GM18508 (cell line): ENCODE measurements around the gene MAP2.
"Not testable (repeated sequence)": the region's sequence is repeated elsewhere in the genome, so short reads cannot be mapped to it uniquely, and the experiment has no call there.

ENCODE experiments used
- ATAC-seq: cut with Tn5 transposase; IDR thresholded peaks from one replicate; pipeline ENCODE4 v1.9.1; 2021; ENCODE audit warnings: moderate number of reproducible peaks; ENCODE audit not compliant: insufficient read depth, unreplicated experiment

MAP2 gene

DNA sequence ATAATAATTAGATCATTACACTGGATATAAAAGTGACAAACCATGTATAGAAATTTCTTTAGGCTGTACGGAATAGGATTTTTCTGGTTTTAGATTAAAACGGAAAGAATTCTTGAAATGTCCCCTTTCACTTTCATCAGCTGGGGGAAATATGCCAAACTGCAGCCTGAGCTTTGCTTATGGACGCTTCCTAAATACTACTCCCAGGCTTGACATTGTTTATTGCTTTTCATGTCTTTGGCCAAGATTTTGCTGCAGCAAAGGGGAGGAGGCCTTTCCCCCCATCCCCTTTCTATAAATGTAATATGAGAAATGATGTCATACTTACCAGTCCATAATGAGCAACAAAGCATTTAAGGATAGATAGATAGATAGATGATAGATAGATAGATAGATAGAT, 158.4 kb downstream of the MAP2 start:
- no peak for ATAC-seq

DNA sequence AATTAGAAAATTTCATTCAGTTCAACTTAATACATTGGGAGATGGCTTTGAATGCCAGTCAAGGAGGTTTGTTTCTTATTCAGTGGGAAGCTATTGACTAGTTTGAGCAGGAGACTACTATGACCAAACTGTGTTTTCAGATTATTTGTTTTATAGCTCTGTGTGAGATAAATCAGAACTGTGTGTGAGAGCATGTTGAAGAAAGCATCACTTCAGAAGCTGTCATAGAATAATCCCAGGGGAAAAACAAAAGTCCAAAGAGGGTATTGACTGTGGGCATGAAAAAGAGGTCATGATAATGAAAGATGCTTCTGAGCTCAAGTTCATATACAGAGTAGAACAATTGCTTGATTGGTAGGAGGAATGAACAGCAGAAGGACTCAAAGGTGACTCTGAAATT, 160.6 kb downstream of the MAP2 start:
- no peak for ATAC-seq

DNA sequence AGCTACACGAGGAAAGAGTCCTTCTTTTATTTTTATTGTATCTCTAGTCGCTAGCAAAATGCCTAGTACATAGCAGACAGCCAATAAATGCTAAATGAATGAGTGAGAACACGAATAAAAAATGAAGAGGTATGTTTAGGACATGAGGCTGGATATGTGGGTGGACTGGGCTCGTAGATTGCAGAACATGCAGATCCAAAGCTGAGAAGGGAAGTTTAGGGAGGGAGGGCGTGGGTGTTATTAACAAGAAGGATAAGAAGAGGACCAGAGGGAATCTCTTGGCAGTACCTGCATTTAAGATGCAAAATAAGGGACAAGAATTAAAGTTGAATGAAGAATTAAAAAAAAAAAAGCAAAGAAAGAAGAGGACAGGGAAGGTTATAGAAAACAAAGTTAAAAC, 161.1 kb downstream of the MAP2 start:
- no peak for ATAC-seq

DNA sequence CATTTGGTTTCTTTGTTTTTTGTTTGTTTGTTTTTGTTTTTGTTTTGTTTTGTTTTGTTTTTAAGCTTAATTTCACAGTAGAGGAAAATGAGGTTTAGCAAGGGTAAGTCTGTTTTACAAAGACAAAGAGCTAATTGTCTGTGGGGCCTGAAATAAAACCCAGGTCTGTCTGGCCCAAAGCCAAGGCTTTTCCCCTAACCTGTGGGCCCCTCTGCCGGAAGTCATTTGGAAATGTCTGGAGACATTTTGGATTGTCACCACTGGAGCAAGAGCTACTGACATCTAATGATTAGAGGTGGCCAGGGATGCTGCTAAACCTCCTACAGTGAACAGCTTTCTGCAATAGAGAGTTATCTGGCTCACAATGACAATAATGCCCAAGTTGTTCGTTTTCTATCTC, 167.2 kb downstream of the MAP2 start:
- ATAC-seq: no peak

DNA sequence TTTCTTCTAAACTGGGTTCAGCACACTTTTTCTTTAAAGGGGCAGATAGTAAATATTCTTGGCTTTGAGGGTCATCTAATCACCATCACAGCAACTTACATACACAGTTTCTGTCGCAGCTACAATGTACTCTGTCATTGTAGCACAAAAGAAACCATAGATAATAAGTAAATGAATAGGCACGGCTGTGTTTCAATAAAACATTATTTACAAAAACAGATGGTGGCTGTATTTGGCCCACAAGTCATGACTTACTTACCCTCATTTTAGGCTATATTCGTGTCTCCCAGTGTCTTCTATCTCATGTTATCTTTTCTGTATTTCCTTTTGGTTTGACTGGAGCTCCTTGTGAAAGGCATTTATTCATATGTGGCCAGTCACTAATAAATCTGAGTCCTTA, 168.3 kb downstream of the MAP2 start:
- ATAC-seq: no peak

DNA sequence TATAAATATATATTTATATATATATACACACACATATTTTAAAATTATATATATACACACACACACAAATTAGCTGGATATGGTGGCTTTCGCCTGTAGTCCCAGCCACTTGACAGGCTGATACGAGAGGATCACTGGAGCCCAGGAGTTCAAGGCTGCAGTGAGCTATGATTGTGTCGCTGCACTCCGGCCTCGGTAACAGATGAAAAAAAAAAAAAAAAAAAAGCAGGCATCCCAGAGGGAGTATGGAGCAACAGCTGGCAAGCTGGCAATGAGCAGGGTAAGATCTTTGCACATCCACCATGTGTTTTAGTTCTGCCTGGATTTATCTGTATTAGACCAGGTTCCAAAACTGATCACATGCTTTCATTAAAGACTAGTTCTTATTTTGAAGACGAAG, 170.1 kb downstream of the MAP2 start:
- no peak for ATAC-seq

DNA sequence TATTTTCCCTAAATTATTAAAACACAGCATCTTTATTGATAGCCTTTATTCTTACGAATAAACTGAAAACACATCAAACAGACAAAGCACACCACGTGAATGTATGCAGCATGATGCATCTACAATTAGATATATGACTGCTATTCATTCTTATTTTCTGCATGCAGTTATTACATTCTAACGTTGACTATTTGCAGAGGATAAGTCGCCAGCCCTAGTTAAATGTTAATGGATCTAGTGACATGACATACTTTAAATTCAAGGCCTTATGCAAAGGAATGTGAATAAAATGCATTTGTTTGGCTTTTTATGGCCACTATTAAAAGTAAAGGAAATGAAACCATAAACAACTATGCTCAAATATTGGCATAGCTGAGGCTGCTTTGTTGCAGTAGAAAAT, 172.4 kb downstream of the MAP2 start:
- no peak for ATAC-seq

DNA sequence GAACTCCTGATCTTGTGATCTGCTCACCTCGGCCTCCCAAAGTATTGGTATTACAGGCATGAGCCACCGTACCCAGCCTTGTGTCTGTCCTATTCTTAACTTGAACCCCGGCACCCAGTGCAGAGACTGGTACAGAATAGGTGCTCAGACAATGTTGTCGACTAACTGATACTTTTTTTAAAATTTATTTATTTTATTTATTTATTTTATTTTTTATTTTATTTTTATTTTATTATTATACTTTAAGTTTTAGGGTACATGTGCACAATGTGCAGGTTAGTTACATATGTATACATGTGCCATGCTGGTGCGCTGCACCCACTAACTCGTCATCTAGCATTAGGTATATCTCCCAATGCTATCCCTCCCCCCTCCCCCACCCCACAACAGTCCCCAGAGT, 174.4 kb downstream of the MAP2 start:
- not testable (repeated sequence) for ATAC-seq

DNA sequence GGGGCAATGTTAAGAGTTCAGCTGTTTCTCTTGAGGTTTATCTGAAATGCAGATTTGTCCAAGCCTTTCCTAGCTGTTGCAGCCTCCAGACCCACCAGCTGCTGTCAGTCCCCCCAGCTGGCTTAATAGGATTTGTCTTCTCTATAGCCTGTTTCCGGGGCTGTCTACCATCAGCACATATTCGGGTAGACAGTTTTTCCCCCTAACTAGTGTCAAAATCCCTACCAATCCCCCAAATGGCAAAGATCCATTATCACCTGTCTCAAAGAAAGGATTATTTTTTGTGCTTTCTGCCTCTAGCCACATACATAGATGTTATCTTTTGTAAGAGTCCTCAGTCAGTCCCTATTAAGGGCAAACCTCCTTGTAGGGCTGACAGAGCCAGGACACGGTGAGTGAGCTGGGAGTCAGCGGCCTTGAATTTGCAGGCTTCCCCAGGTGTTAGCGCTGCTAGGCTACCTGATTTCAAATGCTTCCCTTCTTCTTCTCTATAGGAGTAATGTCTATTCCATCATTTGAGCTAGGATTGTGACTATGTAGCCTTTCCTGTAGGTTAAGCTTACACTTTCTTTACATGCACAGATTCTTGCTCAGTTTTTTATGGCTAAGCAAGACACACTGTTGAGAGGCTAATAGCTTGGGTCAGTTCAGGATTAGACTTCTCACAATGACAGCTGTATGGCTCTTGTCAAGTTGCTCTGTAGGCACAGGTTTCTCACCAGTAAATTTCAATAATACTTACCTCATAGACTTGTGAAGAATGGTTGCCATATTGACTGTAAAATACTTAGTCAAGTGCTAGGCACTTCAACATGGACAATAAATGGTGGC, 176.7 kb downstream of the MAP2 start:
- no peak for ATAC-seq

DNA sequence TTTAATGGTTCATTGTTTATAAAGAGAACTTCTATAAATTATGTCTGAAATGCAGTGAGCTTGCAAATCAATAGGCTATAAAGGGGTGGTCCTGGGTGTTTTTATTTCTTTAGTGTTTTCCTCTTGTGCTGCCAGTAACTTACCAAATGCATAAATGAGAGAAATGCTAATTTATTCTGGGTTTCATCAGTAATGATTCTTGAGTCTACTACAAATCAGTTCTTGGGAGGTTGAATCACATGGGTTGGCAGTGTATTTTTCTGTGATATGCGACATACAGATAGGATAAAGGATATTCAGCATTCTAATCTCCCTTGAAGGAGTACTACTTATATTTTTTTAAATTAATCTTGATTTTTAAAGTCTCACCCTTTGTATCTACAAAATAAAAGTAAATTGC, 177.7 kb downstream of the MAP2 start:
- ATAC-seq: no peak

DNA sequence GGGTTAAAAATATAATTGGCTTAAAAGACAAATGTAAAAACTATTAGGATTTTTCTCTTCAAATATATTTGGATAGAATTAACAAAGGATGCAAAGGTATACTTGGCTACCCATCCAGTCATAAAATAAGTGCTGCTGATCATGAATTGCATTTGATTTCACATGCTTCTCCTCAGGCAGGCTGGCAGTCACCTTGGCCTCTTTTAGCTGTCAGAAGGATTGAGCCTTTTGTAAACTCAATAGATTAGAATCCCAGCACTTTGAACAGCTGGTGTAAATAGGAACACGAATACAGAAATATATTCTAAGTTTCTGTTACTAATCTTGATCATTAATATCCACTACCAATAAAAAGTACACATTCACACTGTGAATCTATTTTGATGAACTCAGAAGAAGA, 178.4 kb downstream of the MAP2 start:
- no peak for ATAC-seq

DNA sequence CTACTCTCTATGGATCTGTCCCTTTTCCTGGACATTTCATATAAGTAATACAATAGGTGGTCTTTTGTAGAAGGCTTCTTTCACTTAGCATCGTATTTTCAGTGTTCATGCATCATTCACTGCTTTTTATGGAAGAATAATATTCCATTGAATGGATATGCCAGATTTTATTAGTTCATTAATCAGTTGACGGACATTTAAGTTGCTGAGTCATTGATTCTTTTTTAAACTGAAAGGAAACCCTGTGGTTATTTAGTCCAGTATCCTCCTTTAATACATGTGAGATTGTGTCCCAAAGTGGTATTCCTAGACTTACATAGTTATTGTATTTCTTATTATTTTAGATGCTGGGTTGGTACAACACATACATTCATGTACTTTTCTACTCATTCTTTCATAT, 185.7 kb downstream of the MAP2 start:
- no peak for ATAC-seq

DNA sequence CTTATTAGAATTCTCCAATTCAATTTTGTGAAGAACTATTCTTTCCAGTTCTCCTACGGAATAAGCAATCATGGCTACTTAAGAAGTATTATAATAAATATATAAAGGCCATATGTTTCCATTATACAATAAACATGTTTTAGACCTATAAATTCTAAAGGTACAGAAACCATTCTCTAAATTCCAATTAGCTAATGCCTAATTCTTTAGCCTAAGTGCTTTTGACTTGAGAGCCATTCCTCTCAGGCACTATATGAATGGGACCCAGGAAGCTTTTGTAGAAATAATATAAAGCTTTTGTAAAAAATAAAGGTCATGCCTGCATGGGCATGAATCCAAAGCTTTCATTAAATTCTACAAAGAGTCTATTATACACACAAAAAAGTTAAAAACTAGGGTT, 186.8 kb downstream of the MAP2 start:
- ATAC-seq: no peak

DNA sequence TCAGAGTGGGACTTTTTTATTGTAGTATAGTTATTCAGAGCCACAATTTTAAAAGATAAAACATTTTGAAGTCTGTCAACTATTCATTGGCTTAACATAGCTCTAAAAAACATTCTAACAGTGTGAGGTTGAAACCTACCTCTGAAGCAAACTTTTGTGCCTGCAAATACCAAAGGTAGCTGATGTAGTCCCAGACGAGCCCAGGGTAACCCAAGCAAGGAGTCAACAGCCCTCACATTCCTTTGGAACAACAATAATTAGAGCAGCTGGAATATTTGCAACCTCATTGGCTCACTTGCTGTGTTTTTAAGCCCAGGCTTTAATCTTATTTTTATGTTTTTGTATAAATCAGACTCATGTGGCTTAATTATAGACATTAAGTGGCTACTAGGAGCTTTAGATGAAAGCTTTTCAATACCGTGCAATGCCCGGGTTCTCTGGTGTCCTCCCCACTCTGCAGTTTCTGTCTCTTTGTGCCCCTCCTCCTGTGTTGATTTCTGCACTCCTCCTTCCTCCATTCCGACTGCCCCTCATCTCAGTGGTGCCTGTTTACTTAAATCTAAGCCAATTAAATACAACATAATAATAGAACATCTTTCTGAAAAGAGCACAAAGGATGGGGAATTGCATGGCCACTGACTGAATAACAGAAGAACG, 189.9 kb downstream of the MAP2 start:
- ATAC-seq: no peak

DNA sequence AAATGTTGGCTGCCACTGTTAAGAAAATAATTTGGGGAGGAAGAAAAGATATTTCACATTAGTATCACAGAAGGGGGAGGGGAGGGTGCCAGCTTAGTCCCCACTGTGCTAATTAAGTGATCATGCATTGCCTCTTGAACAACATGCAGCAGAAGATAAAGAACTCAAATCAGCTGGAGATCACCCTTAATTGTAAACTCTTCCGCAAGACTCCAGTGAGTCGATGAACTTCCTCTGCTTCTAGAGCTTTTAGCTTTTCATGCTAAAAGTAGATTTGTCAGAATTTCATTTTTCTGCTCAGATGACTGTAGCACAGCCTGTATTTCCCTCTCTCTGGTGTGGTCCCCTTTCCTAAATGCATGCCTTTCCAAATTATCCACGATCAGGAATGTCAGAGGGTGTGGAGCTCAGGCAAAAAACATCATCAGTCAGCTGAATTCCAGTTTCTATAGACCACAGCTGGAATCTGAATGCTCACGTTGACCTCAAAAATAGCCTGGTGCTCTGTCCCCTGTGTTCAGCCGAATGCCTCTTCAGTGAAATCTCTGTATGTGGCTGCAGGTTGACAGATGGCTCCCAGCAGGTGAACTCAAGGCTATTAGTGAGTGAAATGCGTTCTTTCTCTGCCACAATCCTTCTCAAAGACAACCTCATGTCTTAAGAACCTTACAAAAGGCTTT, 191.0 kb downstream of the MAP2 start:
- ATAC-seq: no peak

DNA sequence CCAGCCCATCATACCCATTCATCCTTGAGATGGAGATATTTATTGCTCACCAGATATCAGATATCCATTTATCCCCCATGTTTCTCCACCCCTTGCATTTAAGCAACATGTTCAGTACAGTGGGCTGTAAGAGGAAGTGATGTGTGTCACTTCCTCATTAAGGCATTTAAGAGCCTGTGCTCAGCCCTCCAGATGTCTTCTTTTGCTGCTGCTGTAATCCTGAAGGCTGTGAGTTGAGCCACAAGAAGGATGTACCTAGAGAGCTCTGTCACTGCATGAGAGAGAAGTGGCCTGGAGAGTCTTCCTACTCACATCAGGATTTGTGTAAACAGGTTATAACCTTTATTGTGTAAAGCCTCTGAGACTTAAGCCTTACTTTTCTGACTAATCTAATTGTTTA, 195.9 kb downstream of the MAP2 start:
- no peak for ATAC-seq

DNA sequence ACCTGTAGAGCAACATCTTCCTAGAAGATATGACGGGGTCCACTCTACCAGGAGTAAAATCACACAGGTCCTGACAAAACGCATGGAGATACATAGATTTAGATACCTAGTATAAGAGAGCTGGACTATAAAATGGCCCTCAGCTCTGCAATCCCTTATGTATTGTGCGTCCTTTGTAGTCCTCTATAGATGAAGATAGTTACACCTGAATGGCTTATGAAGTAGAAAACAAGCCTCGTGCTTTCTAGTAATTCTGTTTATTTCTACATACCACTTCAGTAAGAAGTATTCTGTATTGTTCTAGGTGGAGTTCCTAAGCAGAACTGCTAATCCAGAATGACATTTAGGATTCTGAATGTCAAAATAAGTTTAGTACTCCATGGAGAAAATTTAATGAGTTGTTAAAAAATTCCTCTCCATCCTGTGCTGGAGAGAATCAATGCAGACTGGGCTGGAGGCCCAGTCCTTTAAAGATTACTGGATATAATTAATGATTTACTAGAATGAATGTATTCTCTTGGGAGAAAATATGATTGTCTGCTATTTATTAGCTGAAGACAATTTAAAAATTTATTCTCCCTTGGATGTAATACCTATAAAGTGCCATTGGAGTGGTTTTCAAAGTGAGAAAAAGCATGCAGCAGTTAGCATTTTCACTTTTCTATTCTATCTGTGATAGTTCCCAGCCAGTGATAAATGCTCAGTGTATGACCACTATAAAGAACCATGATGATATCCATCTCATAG, 200.5 kb downstream of the MAP2 start:
- ATAC-seq: no peak

DNA sequence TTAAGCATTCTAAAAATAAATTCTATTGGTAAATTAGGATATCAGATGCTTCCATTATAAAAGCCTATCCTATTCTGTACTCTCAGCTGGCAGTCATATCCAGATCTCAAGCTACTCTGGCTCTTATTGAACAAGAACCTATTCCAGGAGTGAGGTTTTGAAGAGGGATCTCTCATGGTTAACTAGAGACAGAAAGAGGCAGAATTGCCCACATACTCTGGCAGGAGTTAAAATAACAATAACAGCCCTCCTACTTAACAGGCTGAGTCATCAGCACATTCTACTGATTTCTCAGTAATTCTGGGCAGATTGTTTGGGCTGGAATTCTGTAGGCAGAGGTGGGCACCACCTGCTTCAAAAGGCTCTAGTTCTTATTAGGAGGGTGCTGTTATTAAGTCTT, 205.8 kb downstream of the MAP2 start:
- no peak for ATAC-seq

DNA sequence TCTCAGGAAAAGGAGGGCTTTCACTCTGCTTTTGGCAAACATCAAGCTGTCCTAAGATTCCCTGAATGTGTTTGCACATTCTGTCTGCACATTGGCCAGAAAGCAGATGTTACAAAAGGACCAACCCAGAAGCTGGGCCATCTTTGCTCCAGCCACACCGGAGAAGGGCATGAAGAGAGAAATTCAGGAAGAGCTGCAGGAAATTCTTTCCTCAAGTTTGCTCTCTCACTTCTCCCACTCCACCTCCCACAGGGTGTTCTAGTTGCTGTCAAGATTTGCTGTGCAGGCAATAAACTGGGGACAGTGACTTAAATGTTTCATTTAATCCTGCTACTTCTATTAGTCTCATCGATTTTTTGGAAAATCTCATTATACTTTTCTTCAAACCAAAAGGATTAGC, 210.1 kb downstream of the MAP2 start:
- no peak for ATAC-seq

DNA sequence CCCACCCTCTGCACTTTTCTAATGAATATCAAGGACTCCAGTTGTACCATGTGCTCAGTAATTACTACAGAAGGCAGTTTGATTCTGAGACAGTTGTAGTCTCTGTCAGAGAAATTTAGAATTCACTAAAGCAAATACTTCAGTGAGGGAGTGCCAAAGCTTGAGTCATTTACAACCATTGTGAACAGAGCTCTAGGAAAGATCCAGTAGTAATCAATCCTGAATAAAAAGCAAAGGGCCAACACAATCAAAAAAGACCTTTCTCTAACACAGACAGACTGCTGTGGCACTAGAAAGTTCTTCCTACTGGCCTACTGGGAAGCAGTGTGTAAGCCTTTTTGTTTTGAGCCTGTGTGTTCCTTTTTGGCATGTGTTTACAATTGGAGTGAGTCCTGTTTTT, 212.2 kb downstream of the MAP2 start:
- ATAC-seq: no peak

DNA sequence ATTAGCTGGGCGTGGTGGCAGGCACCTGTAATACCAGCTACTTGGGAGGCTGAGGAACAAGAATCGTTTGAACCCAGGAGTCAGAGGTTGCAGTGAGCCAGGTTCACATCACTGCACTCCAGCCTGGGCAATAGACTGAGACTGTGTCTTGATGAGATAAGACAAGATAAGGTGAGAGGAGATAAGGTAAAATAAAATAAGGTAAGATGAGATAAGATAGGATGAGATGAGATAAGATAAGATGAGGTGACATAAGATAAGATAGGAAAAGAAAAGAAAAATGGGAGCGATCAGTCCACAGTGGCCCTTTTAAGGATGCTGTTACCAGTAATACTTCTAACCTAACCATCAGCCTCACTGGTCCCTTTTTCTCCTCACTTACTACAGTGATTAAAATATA, 213.4 kb downstream of the MAP2 start:
- no peak for ATAC-seq
